ENCODE results near the gene BET1L.
"Not testable (repeated sequence)": the region's sequence is repeated elsewhere in the genome, so short reads cannot be mapped to it uniquely, and the experiment has no call there.

The BET1L gene

DNA sequence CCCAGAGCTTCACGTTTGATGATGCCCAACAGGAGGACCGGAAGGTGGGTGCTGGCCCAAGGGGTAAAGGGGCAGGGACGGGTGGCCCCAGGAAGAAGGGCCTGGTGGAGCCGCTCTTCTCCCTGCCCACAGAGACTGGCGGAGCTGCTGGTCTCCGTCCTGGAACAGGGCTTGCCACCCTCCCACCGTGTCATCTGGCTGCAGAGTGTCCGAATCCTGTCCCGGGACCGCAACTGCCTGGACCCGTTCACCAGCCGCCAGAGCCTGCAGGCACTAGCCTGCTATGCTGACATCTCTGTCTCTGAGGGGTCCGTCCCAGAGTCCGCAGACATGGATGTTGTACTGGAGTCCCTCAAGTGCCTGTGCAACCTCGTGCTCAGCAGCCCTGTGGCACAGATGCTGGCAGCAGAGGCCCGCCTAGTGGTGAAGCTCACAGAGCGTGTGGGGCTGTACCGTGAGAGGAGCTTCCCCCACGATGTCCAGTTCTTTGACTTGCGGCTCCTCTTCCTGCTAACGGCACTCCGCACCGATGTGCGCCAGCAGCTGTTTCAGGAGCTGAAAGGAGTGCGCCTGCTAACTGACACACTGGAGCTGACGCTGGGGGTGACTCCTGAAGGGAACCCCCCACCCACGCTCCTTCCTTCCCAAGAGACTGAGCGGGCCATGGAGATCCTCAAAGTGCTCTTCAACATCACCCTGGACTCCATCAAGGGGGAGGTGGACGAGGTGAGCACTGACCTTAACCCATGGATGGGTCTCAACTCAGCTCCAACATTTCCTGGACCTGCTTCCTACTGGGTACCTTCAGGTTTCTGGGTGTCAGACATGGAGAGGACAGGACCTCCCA is 2.3 kb upstream of the BET1L start:
- DNase-seq, result no peak

DNA sequence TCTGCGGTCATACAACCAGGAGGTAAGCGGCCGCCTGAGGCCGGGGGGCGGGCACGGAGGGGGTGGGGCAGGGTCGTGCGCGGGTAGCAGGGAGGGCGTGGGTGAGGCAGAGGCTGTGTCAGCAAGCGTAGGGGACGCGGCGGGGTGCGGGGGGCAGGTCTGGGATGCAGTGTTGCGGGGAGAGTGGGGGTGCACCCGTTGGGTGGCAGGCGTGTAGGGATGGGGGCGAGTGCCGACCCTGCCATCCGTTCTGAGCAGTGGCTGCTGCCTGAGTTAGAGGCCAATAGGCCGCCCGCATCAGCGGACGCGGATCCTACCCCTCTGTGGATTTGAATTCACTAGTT is 1.7 kb upstream of the BET1L start:
- DNase-seq, result no peak

DNA sequence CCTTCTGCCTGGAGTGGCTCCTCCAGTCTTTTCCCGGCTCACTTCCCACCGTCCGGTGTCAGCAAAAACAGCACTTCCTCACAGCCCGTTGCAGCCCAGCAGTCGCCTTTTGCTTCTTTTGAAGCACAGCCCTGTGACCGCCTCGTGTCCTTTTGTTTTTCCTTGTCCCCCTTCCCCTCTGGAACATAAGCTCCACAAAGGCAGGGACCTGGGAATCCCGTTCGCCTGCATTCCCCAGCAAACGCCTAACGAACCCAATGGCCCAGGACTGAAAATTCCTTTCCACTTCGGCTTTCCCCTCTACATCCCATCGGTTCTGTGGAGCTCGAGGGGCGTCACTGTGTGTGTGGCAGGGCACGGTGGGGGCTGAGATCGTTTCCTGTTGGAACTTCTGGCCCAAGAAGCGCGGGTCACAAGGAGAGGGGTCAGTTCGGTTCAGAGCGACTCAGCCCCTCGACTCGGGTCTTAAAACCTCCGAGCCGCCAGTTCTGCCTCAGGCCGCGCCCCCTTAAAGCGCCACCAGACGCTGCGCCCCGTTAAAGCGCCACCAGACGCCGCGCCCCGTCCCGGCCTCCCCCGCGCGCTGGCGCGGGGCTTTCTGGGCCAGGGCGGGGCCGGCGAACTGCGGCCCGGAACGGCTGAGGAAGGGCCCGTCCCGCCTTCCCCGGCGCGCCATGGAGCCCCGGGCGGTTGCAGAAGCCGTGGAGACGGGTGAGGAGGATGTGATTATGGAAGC is 1.1 kb upstream of the BET1L start:
- peak; percentile 79 for DNase-seq

DNA sequence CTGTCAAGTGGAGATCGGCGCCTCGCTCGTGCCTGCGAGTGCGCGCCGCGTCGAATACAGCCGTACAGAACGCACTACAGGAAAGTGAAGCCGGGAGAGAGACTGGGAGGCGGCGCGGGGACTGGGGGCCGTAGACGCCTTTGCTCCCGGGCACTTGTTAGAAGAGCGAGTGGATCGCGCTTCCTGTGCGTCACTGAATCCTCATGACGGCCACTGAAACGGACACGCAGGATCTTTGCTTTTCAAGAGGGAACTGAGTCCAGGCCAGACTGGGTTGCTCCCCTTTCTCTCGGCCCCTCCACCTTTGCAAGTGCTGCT is 623 bp upstream of the BET1L start:
- no peak for DNase-seq

DNA sequence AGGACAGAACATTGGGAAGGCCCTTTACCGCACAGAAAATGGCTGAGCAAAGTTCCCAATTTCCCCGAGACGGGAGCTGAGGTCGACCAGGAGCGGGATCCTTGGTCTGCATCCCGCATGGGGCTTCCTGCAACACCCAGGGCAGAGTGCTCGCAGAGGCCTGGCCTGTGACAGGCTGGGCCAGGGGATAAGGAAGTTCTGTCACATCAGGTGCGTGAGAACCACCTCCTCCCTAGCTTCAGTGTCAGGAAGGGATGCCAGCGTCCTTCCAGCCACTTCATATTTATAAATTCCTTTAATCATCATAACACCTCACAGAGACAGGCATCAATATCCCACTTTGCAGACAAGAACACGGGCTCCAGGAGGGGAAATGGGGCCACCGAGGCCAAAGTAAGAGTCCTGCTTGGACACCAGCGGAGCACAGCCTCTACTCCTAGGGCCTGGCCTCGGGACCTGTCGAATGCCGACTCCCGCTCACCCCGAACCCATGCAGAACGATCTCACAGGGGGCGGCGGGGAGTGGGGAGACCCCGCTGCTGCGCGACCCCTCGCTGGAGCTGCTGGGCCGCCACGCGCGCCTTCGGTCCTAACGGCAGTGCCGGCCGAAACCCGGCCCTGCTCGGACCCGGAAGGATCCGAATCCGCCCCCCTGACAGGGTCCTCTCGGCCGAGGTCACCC is 532 bp downstream of the BET1L start:
- no peak for DNase-seq

DNA sequence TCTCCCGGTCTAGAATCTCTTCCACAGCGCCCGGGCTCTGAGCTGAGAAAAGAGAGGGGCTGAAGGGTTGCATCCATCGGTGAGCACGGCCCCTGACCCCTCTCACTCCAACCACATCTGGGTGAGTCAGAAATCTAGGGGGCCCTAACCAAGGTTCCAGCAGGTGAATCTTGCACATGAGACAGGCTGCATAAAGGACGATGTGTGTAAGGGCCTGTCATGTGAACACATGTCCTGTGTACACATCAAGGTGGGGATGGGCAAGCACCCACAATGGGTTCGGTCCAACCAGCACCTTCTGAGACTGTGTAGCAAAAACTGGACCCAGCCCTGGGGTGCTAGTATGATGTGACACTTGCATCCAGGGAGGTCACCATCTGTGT is 1.2 kb downstream of the BET1L start:
- DNase-seq, result no peak

DNA sequence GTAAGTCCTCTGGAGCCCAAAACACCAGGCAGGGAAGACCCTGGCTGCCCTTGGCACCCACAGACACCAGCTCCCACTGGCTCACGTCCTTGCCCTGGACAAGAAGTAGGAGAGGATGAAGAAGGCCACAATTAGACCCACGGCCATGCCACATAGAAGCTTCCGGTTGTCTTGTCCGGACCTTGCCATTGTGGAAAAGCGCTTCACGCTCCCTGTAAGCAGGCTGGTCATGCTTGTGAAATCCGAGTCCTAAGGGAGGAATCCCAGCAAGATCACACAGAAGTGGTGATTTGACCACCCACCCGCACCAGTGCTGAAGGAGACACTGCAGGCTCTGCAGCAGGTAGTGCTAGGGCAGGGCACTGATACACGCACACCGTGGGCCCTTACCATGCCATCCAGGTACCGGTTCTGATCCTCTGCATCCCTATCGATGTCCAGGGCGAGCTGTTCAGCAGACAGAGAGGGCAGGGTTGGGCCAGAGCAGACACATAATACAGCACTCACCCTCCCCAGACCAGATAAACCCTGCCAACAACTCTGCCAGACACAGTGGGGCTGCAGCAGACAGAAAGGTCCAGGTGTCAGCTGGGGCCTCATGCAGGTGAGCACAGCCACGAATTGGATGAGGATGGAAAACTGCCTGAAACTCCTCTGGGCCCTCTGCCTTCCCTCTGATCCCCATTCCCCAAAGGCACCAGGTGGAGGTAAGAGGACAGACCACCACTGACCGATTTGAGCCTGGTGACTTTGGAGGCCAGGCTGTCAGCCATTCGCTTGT is 1.8 kb downstream of the BET1L start:
- DNase-seq, result no peak

DNA sequence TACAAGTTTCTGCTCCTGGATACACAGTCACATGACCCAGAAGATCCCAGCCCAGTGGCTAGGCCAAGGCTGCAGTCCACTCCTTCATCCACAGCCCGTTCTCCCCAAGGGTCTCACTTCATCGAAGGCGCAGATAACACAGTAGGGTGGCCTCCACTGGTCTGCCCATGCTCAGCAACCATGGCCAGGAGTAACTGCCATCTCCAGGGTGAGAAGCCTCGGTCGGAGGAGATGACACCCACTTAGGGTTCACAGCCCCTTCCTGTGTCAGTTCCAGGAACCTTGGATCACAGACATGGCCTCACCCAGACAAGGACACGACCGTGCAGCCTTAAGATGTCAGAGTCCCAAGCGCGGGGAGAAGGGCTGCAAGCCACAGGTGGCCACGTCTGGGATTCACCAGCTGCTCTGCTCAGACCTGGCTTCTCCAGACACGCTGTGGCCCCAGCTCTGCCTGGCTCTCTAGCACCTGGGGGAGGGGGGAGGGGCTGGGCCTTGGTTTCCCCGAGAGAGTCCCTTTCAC is 2.6 kb downstream of the BET1L start:
- no peak for DNase-seq

DNA sequence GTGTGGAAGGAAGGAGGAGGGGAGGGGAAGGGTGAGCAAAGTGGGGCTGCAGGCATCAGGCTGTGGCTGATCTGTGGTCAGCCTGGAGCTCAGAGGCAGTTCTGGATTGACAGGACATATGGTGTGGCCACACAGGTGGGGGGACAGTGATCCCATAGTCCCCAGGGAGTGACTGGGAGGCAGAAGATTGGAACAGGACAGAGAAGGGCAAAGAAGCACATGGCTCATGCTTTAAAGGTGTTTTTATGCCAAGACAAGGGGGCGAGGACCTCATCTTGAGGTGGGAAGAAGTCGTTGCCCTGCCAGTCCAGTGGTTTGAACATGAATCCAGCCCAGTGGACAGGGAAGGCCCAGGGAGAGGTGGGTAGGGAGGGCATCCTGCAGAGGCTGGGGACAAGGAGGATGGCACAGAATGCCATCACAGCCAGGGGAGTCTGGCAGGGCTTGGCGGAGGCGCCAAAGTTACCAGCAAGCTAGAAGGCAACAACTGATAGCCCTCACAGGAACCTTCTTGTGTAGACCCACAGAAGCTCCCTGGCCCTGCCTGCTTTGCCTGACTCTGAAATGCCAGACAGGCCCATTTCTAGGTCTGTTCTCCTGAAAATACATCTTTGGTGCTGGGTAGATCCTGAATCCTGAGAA is 3.1 kb downstream of the BET1L start:
- DNase-seq, result no peak

DNA sequence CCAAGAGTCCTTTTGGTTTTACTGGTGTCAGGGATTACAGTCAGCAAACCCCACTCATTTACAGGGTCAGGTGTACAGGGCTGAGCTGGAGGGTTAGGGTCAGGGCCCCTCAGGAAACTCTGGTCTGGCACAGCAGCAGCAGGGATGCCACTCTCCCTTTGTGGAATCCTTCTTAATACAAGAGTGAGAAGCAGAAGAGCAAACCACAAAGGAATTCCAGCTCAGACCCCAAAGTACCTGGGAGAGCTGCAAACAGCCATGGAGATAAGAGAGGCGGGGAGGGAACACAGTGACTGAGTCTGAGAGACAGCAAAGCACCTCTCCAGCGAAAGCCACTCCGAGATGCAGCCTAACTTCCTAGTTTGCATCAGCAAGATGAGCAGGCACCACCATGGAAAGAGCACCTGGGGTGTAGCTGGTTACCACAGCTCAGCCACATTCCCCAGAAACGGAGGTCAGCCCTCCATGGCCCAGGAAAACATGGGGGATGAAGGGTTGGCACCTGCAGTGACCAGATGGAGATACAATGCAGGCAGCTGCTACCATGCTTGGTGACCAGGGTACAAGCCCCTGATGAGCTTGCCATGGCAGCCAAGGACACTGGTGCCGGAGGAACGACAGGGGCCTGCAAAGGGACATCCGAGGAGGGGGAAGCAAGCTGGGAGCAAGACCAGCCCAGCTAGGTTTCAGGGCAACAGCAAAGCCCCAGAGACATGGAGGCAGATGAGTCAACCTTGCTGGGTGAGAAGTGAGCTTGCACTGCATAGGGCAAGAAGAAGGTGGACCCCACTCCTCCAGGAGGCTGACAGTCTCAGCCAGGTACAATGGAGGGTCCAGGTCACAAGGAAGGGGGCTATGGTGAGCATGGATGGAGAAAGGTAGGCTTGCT is 3.9 kb downstream of the BET1L start:
- DNase-seq, result no peak

DNA sequence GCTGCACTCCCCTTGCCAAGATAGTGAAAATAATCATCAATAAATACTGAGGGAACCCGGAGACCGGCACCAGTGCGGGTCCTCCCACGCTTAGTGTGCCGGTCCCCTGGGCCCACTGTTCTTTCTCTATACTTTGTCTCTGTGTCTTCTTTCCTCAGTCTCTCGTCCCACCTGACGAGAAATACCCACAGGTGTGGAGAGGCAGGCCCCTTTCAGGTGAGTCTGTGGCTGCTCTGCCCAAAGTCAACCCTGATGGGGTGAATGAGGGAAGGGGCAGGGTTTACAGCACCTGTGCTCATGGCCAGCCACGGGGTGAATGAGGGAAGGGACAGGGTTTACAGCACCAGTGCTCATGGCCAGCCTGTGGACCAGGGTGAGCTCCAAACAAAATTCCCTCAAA is 4.7 kb downstream of the BET1L start:
- no peak for DNase-seq

DNA sequence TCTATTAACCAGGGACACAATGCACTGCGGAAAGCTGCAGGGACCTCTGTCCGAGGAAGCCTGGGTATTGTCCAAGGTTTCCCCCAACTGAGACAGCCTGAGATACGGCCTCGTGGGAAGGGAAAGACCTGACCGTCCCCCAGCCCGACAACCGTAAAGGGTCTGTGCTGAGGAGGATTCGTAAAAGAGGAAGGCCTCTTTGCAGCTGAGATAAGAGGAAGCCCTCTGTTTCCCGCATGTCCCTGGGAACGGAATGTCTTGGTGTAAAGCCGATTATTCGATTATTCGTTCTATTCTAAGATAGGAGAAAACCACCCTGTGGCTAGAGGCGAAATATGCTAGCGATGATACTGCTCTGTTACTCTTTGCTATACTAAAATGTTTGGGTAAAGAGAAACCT is 5.2 kb downstream of the BET1L start:
- no peak for DNase-seq

DNA sequence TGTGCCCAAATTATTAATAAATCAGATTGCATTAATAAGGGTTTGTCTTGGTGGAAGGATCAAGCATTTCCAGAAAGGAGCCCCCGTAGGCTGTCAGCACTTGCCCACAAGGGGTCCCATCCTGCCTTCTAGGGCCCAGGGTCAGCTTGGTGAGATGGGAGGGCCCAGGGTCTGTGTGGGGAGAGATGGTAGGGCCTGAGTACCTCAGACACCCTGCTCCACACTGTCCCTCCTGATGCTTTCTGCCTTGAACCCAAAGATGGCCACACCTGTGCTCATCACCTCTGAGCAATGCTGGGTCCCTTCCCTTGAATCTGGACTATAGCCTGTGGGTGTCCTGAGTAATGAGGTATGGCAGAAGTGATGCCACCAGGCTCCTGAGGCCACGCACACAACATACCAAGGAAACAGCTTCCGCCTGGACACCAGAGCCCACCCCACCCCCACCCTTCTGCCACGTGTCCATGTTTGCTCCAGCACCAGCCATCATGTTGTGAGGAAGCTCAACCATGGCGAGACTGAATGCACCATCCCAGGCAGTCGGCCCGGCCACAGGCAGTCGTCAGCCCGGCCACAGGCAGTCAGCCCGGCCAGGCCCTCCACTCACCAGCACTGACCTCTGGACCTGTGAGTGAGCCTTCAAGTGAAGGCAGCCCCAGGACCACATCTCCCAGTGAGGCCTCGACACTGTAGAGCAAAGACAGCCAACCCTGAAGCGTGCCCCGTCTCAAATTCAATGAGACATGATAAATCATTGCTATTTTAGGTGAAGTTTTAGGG is 6.8 kb downstream of the BET1L start:
- no peak for DNase-seq

DNA sequence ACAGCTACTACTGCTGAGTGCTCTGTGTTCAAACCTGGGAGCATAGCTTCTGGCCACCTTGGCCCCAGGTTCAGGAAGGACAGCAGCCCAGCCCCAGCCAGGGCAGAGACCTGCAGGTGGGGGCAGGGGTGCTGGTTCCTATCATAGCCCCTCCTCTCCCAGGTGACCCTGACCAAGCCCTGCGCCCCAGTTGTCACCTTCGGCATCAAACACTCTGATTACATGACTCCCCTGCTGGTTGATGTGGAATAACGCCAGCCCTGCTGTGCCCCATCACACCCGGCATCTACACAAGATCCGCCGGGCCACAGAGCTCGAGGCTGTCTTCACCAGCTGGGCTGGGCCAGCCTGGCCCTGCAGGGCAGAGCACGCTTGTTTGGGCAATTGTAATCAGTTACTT is 7.4 kb downstream of the BET1L start:
- DNase-seq, result no peak

DNA sequence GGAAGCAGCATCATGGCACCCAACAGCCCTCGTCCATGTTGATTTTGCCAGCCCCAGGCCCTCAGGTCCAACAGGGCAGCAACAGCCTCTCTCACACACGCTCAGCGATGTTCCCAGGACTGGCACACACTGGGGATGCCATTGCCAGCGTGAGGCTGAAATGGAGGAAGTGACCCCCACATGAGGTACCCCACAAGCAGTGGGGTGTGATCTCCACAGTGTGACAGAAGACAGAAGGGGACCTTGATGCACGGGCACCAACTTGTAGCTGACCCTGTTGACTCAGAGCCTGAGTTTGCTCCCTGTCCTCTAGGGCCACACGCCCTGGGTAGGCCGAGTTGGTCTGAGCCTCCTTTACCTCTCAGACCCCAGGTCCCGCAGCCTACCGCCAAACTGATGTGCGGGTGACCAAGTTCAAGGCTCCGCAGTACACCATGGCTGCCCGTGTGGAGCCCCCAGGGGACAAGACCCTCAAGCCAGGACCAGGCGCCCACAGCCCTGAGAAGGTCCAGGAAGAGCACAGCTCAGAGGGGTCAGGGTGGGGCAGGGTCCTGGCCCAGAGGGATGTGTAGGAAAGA is 8.1 kb downstream of the BET1L start:
- no peak for DNase-seq

DNA sequence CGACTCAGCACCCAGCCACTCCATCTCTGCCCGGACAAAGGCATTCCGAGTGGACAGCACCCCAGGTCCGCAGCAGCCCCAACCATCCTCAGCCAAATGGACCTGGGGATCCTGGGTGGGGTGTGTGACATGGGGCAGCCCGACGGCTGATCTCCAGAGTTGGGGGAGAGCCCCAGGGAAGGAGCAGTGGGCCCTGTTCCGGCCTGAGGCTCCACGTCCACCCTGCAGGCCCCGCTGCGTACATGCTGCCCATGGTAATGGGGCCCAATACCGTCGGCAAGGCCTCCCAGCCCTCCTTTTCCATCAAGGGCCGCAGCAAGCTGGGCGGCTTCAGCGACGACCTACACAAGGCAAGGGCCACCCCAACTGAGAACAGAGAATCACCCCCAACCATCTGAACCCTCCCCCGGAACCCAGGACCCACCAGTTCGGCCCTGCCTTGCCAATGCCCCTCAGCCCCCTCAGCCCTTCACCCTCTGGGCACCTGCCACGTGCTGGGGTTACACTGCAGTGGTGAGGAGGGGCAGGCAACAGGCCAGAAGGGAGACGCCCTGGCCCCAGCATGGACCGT is 8.9 kb downstream of the BET1L start:
- no peak for DNase-seq

DNA sequence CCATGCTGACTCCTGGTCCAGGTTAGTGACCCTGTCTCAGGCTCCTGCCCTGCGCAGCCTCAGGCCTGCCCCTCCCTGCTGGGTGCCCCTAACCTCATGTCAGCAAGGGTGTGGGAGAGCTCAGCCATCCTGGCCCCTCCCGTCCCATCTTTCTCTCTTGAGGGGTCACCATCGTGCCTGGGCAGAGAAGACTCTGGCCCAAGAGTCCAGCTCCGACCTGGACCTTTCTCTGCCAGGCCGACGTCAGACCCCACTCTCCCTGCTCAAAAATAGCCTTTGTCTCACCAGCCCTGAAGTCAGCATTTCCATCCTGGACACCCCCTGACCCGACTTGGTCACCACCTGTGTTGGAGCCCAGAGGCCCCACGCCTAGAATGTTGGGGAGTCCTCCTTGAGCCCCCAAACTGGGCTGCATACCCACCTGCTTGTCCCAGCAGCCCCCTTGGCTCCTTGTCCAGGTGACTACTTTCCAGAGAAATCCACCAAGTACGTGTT is 9.4 kb downstream of the BET1L start:
- no peak for DNase-seq

DNA sequence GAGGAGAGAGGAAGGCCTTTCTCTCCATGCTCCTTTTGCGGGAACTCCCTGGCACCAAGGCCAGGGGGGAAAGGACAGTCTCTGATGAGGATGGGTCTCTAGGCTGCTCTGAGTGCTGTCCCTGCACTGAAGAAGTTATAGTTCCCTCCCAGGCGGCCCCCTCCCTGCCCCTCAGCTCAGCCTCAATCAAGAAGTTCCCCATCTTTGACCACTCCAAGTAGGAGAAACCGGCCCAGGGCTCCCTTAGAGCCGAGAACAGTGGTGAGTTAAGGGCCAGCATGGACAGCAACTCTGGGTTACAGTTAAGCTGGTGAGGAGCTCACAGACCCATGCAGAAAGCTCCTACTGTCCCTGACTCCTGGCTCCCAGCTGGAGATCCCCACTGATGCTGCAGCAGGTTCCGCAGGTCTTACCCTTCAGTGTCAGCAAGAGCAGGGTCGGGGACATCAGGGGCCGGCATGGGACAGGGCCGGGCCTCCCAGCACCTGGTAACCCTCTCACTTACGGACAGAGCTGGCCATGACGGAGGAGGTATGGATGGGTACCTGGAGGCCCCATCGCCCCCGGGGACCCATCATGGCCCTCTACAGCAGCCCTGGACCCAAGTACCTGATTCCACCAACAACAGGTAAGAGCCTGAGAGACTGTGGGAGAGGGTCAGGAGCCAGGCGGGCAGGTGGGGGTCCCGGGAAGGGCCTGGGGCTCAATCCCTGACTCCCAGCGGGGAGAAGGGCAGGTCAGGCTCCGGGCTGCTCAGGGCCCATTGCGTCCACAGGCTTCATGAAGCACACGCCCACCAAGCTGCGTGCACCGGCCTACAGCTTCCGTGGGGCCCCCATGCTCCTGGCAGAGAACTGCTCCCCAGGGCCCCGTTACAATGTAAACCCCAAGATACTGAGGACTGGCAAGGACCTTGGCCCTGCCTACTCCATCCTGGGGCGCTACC is 10.1 kb downstream of the BET1L start:
- no peak for DNase-seq

DNA sequence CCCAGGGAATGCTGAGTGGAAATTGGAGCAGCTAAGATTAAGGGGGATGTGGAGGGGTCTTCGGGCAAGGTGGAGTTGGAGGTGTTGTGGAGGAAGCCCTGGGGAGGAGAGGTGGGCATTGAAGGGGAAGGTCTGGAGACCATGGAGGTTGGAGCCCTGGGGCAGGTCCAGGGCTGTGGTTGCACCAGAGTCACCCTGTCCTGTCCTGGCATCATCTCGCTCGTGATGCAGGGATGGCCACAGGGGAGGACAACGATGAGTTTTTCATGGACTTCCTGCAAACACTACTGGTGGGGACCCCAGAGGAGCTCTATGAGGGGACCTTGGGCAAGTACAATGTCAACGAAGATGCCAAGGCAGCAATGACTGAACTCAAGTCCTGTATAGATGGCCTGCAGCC is 13.7 kb downstream of the BET1L start:
- not testable (repeated sequence) for DNase-seq
